GM19193 (cell line): ENCODE measurements around the gene CHD1.
A peak's percentile ranks its signal among the peaks of the same experiment; 100 is the strongest.

Source experiments
- POLR2A ChIP-seq: IDR thresholded peaks from 4 replicates; pipeline ENCODE4 v1.6.1; 2011; ENCODE audit not compliant: insufficient read depth, insufficient read length; ENCODE audit errors: extremely low read depth

The CHD1 gene

GRCh38 chr5:98928873-98929709 is at the start of gene CHD1:
CHD1 (minus strand) TSS chr5:98929007; CDS start chr5:98926386, 2,621 bp downstream.
- peak; percentile 91 for TF ChIP-seq POLR2A

- TF ChIP-seq POLR2A, result no peak
These were observed 49.7 kb upstream of the CHD1 start for GRCh38 chr5:98978528-98978927.

GRCh38 chr5:98977723-98978122 is 48.9 kb upstream of the CHD1 start:
- TF ChIP-seq POLR2A, result no peak

GRCh38 chr5:98975682-98976407 is 47.0 kb upstream of the CHD1 start:
- TF ChIP-seq POLR2A, result no peak

GRCh38 chr5:98975223-98975622 is 46.4 kb upstream of the CHD1 start:
- no peak for TF ChIP-seq POLR2A

- no peak for TF ChIP-seq POLR2A
These were observed 40.6 kb upstream of the CHD1 start for GRCh38 chr5:98969400-98969799.

GRCh38 chr5:98968056-98968564 is 39.3 kb upstream of the CHD1 start:
- TF ChIP-seq POLR2A, result no peak

- TF ChIP-seq POLR2A, result no peak
These were observed 36.4 kb upstream of the CHD1 start for GRCh38 chr5:98965226-98965625.

- no peak for TF ChIP-seq POLR2A
These were observed 35.8 kb upstream of the CHD1 start for GRCh38 chr5:98964621-98965020.

GRCh38 chr5:98963019-98963418 is 34.2 kb upstream of the CHD1 start:
- TF ChIP-seq POLR2A, result no peak

- no peak for TF ChIP-seq POLR2A
These were observed 33.8 kb upstream of the CHD1 start for GRCh38 chr5:98962587-98962986.

GRCh38 chr5:98961665-98962344 is 33.0 kb upstream of the CHD1 start:
- TF ChIP-seq POLR2A, result no peak

GRCh38 chr5:98957307-98957706 is 28.5 kb upstream of the CHD1 start:
- no peak for TF ChIP-seq POLR2A

- no peak for TF ChIP-seq POLR2A
These were observed 25.7 kb upstream of the CHD1 start for GRCh38 chr5:98954392-98955028.

- TF ChIP-seq POLR2A, result no peak
These were observed 14.0 kb upstream of the CHD1 start for GRCh38 chr5:98942847-98943246.
